Hepatic stellate cell (primary cell): ENCODE data around the gene SPEF2.
A peak's percentile ranks its signal among the peaks of the same experiment; 100 is the strongest.

ENCODE experiments used
- DNase-seq: peaks from one replicate; pipeline ENCODE4 v3.0.0; 2011; ENCODE audit warnings: low spot score

The SPEF2 gene

GRCh38 chr5:35617435-35618303, at the start of gene SPEF2:
TSS of gene SPEF2 (plus strand) at chr5:35617863. CDS start at chr5:35617998, 135 bp downstream.
- DNase-seq = peak; percentile 85

- DNase-seq = no peak
These were observed 42.1 kb upstream of the SPEF2 start for GRCh38 chr5:35575578-35575977.

- DNase-seq = no peak
These were observed 30.2 kb upstream of the SPEF2 start for GRCh38 chr5:35587419-35587818.

- no peak for DNase-seq
These were observed 24.3 kb upstream of the SPEF2 start for GRCh38 chr5:35593338-35593737.

- DNase-seq = no peak
These were observed 18.8 kb upstream of the SPEF2 start for GRCh38 chr5:35598707-35599370.

GRCh38 chr5:35600591-35600990, 17.1 kb upstream of the SPEF2 start:
- DNase-seq = no peak

GRCh38 chr5:35608881-35609779, 8.5 kb upstream of the SPEF2 start:
- DNase-seq = no peak

GRCh38 chr5:35617060-35617434, 616 bp upstream of the SPEF2 start:
- no peak for DNase-seq

GRCh38 chr5:35618304-35618636, 607 bp downstream of the SPEF2 start:
- peak; percentile 15 for DNase-seq

GRCh38 chr5:35618781-35619180, 1.1 kb downstream of the SPEF2 start:
- peak; percentile 4 for DNase-seq

- DNase-seq = no peak
These were observed 5.3 kb downstream of the SPEF2 start for GRCh38 chr5:35622974-35623373.

- DNase-seq = no peak
These were observed 6.3 kb downstream of the SPEF2 start for GRCh38 chr5:35623991-35624390.

- DNase-seq = peak; percentile 7
These were observed 8.4 kb downstream of the SPEF2 start for GRCh38 chr5:35626108-35626507.

- no peak for DNase-seq
These were observed 8.9 kb downstream of the SPEF2 start for GRCh38 chr5:35626553-35626952.

- no peak for DNase-seq
These were observed 16.7 kb downstream of the SPEF2 start for GRCh38 chr5:35634326-35634725.

- DNase-seq = no peak
These were observed 23.0 kb downstream of the SPEF2 start for GRCh38 chr5:35640623-35641022.

- DNase-seq = no peak
These were observed 26.9 kb downstream of the SPEF2 start for GRCh38 chr5:35644543-35644942.

GRCh38 chr5:35647128-35647527, 29.5 kb downstream of the SPEF2 start:
- no peak for DNase-seq

GRCh38 chr5:35647712-35648111, 30.0 kb downstream of the SPEF2 start:
- DNase-seq = no peak

- DNase-seq = peak; percentile 4
These were observed 33.5 kb downstream of the SPEF2 start for GRCh38 chr5:35651002-35651756.

- peak; percentile 7 for DNase-seq
These were observed 39.1 kb downstream of the SPEF2 start for GRCh38 chr5:35656721-35657120.

GRCh38 chr5:35657877-35658276, 40.2 kb downstream of the SPEF2 start:
- no peak for DNase-seq
